ENCODE measurements around the gene RPAP2.

Gene RPAP2

DNA sequence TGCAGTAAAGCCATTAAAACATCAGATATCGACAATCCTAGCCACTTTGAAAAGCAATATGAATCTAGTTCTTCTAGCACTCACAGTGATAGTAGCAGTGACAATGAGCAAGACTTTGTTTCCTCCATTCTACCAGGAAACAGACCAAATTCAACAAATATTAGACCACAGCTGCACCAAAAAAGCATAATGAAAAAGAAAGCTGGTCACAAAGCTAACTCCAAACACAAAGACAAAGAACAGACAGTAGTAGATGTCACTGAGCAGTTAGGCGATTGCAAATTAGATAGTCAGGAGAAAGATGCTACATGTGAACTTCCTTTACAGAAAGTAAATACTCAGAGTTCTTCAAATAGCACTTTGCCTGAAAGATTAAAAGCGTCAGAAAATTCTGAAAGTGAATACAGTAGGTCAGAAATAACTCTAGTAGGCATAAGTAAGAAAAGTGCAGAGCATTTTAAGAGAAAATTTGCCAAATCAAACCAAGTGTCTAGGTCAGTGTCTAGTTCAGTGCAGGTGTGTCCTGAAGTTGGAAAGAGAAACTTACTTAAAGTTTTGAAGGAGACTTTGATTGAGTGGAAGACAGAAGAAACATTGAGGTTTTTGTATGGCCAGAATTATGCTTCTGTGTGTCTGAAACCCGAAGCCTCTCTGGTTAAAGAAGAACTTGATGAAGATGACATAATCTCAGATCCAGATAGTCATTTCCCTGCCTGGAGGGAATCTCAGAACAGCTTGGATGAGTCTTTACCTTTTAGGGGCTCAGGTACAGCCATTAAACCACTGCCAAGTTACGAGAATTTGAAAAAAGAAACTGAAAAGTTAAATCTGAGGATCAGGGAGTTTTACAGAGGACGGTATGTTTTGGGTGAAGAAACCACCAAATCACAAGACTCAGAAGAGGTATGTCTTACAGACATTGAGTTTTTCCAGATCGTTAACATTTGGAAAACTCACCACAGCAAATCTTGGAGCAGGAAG lies 24.9 kb downstream of the RPAP2 start:
- DNase-seq (ENCODE audit: low read depth) = peak; percentile 21

- DNase-seq (ENCODE audit: low read depth) = no peak
These were observed 25.9 kb downstream of the RPAP2 start for GRCh38 chr1:92324784-92325183.

DNA sequence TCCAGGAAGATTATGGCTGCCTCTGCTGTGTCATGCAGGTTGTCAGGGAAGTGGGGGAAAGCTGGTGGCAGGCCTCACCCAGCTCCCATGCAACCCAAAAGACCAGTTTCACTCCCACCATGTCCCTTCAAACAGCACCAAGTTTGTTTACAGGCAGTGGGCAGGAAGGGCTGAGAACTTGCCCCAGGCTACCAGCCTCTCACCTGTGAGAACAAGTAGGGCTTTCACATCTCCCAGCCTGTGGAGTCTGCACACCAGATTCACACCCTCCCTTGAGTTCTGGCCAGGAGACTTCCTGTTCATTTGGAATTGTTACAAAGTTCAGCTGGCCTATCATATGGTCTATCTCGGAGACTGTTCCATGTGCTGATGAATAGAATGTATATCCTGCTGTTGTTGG lies 27.8 kb downstream of the RPAP2 start:
- DNase-seq (ENCODE audit: low read depth) = no peak

DNA sequence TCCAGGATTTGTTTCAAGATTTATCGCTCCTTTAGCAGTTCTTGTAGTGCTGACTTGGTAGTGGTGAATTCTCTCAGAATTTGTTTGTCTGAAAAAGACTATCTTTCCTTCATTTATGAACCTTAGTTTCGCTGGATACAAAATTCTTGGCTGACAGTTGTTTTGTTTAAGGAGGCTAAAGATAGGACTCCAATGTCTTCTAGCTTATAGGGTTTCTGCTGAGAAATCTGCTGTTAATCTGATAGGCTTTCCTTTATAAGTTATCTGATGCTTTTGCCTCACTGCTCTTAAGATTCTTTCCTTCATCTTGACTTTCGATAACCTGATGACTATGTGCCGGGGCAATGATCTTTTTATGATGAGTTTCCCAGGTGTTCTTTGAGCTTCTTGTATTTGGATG lies 28.9 kb downstream of the RPAP2 start:
- DNase-seq (ENCODE audit: low read depth) = no peak

DNA sequence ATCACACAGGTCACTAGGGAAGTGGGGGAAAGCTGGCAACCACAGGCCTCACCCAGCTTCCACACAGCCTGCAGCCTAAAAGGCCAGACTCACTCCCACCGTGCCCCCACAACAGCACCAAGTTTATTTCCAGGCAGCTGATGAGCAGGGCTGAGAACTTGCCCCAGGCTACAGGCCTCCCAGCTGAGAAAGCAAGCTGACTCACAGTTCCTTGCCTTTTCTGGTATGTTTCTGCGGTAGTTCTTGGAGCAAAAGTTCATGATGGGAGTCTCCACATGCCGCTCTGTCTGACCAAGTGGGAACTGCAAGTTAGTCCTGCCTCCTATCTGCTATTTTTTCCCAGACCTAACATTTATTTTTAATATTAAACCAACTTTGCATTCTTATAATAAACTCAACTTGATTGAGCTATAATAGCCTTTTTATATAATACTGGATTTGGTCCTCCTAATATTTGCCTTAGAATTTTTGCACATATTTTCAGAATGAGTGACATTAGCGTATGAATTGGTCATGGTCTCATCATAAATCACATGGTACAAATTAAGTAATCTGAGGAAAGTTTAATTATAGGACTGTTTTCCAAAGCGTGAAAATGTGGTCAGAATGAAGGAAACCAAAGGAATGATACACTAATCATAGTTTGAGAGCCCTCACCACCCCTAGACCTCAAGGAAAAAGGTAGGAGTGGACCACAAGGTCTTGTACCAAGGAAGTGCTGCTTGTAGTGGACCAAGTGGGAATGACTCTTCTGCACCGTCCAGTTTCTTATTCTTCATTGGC lies 30.7 kb downstream of the RPAP2 start:
- peak; percentile 97 for DNase-seq (ENCODE audit: low read depth)

GRCh38 chr1:92333668-92334067 lies 34.8 kb downstream of the RPAP2 start:
- no peak for DNase-seq (ENCODE audit: low read depth)

DNA sequence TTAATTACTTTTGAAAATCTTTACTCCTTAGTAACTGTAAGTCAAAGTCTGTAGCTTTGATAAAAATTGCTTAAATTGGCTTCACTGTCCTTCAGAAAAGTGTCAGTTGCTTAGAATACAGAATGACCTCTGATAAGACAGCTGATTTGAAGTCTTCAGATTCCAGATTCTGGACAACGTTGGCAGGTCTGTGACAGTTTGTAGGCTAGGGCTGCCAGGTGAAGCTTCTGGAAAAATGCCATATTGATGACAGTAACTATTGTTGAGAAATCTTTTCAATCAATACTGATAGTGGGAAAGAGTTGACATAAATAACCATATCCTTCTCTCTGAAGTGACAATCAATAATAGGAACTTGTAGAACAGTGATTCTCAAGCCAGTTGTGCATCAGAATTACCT lies 41.3 kb downstream of the RPAP2 start:
- no peak for DNase-seq (ENCODE audit: low read depth)

DNA sequence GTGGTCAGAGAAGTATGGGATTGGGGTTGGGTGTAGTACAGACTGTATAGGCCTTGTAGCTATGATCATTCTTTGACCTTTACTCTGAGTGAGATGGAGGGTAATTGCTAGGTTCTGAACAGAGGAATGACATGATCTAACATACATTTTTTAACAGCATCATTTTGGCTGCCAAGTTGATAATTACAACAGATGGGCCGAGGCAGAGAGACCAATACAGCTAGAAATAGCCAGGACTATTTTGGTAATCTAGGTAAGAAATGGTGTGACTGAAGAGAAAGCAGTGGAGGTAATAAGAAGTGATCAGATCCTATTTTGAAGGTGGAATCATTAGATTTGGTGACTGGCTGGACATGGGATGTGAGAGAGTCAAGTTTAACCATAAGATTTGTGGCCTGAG lies 43.5 kb downstream of the RPAP2 start:
- DNase-seq (ENCODE audit: low read depth) = no peak

GRCh38 chr1:92343061-92343460 lies 44.2 kb downstream of the RPAP2 start:
- peak; percentile 76 for DNase-seq (ENCODE audit: low read depth)

GRCh38 chr1:92346866-92347640 lies 48.2 kb downstream of the RPAP2 start:
- DNase-seq (ENCODE audit: low read depth) = peak; percentile 6

DNA sequence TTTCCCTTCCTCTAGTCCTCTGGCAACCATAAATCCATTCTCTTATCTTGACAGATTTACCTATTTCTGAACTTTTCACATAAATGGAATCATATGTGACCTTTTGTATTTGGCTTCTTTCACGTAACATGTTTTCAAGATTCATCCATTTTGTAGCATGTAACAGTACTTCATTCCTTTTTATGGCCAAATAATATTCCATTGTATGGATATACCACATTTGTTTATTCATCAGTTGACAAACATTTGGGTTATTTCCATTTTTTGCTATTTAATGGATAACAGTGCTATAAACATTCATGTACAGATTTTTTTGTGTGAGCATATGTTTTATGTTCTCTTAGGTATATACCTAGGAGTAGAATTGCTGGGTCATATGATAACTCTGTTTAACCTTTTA lies 54.0 kb downstream of the RPAP2 start:
- DNase-seq (ENCODE audit: low read depth) = no peak

DNA sequence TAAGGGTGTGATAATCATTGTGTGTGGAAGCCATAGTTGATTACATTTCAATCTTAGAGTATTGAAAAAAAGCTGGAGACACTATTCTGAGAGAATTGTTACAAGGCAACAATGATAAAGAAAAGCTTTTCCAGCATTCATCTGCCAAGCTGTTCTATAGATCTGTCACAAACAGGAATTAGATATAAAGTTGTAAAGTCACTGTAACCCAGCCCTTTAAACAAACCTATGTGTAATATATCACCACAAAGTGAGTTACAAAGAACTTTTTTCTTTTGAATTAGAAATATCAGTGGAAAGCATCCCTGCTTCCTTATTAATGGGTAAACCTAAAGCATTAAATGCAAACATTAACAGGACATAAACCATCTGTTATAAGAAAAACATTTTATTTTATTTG lies 55.4 kb downstream of the RPAP2 start:
- no peak for DNase-seq (ENCODE audit: low read depth)

DNA sequence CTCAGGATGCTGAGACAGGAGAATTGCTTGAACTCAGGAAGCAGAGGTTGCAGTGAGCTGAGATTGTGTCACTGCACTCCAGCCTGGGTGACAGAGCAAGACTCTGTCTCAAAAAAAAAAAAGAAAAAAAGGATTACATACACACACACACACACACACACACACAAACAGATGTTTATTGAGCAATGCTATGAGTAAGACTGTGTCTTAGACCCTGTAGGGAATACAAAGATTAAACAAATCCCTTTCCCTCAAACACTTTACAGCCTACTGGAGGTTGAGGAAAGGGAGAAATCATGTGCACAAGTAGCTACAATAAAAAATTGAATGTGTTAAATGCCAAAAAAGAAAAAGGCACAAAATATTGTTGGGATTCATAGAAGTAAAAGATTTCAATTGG lies 58.1 kb downstream of the RPAP2 start:
- DNase-seq (ENCODE audit: low read depth) = peak; percentile 79

- DNase-seq (ENCODE audit: low read depth) = peak; percentile 10
These were observed 60.5 kb downstream of the RPAP2 start for GRCh38 chr1:92359382-92359781.

DNA sequence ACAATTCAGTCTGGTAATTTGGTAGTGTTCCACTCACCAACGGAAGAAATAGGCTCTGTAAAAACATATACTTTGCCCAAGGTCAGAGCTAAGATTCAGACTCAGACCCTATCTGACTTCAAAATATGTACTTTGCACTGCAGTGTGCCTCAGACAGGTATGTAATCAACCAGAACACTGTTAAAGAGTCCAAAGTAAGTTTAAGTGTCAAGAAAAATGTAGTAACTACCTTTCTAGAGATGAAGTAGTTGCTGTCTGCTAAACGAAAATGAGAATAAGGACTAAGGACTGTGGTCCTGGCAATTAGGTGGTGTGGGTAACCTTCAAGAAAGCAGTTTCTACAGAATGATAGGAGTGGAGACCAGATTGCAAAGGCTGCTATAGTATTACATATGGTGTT lies 61.1 kb downstream of the RPAP2 start:
- no peak for DNase-seq (ENCODE audit: low read depth)

DNA sequence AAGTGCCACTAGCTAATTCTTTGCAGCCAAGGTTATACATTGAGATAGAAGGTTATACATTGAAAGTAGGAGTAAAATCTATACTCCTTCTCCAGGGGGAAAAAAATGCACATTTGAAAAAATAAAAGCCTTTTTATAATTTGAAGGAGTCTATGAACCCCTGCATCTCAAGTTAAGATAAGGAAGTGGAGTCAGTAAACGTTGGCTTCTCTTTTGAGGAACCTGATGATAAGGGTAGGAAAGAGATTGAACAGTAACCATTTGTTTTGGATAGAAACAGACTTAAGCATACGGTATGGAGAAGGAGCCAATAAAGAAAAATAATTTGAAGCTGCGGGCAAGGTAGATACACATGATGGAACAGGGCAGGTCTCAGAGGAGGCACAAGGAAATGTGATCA lies 64.1 kb downstream of the RPAP2 start:
- no peak for DNase-seq (ENCODE audit: low read depth)

GRCh38 chr1:92363401-92363800 lies 64.5 kb downstream of the RPAP2 start:
- no peak for DNase-seq (ENCODE audit: low read depth)

GRCh38 chr1:92365378-92366039 lies 66.7 kb downstream of the RPAP2 start:
- no peak for DNase-seq (ENCODE audit: low read depth)

GRCh38 chr1:92366040-92366395 lies 67.2 kb downstream of the RPAP2 start:
- no peak for DNase-seq (ENCODE audit: low read depth)

DNA sequence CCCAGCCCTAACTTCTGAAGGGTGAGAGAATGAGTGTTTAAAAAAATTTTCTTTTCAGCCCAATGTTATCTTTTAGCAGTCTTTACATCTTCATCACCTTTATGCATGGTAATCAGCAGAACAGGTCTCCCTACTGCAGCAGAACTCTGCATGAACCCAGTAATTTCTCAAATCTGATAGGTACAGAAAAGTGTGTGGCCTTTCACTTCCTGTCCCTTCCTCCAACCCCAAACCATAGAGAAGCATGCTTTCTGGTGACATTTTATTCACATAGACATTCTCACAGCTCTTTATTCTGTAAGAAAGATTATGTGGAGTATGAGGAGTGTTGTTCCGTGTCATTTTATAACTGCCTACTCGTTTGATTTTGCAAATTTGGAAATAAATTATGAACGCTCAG lies 68.6 kb downstream of the RPAP2 start:
- DNase-seq (ENCODE audit: low read depth) = no peak

- no peak for DNase-seq (ENCODE audit: low read depth)
These were observed 73.3 kb downstream of the RPAP2 start for GRCh38 chr1:92372164-92372563.

- DNase-seq (ENCODE audit: low read depth) = no peak
These were observed 75.4 kb downstream of the RPAP2 start for GRCh38 chr1:92374223-92374622.
